Ascending aorta (tissue), 2 donors: ENCODE results near the gene FLNB. TPM values are rescaled to one million over a fixed set of nuclear protein-coding genes. Genes with fewer than 3 reads are reported as not detected.

Source experiments
- DNase-seq, 2 donors: peaks; one replicate each; pipeline ENCODE4 v3.0.0-alpha.2; 2019; ENCODE audit warnings: low spot score in 2 of 2
- H3K27ac ChIP-seq, 2 donors: fragments of 200-600 bp; sonication (generic); one replicate each; pipeline ENCODE4 v1.5.1; 2016 to 2017; ENCODE audit warnings: mild to moderate bottlenecking in 1 of 2
- H3K27me3 ChIP-seq: fragments of 200-600 bp; sonication (generic); one replicate; pipeline ENCODE4 v1.5.1; 2017
- H3K36me3 ChIP-seq, 2 donors: fragments of 200-600 bp; sonication (generic); one replicate each; pipeline ENCODE4 v1.5.1; 2016
- H3K4me1 ChIP-seq, 2 donors: fragments of 200-600 bp; sonication (generic); one replicate each; pipeline ENCODE4 v1.5.1; 2016 to 2017; ENCODE audit warnings: mild to moderate bottlenecking in 1 of 2
- H3K4me3 ChIP-seq, 2 donors: fragments of 200-600 bp; sonication (generic); one replicate each; pipeline ENCODE4 v1.5.1; 2016 to 2017; ENCODE audit warnings: mild to moderate bottlenecking in 1 of 2
- H3K9me3 ChIP-seq, 2 donors: fragments of 200-600 bp; sonication (generic); one replicate each; pipeline ENCODE4 v1.5.1; 2016
- CTCF ChIP-seq, 3 experiments: fragments of 200-600 bp in 2 of 3; fragments of 450-650 bp in 1 of 3; sonication (generic) in 2 of 3; IDR thresholded peaks; one replicate each; pipeline ENCODE4 v1.5.1; 2016 to 2019; ENCODE audit warnings: antibody characterized with exemption in 3 of 3, mild to moderate bottlenecking in 1 of 3, moderate library complexity in 1 of 3
- intact Hi-C: fragments of 100-400 bp; cut with DNase I; formaldehyde crosslinking; loops from one replicate; pipeline ENCODE4 v1.15.1; 2023
- total RNA-seq: library from RNA; depleted of rRNA; stranded (reverse); fragments of >200 nt; gene quantifications from one replicate; pipeline ENCODE4 v1.1.0, GENCODE V29; 2016

The FLNB gene
- total RNA-seq, 1 donor from 2014 or later = 144 TPM

- DNase-seq = no peak
- intact Hi-C loops = no loop called here
- H3K9me3 ChIP-seq = no peaks in the 10 kb centered on the region
- H3K4me3 ChIP-seq = no peak overlapping the region
- H3K36me3 ChIP-seq = peaks cover 78 to 99% of the 10 kb centered on the region in 2 donors
- no peak overlapping the region for H3K27ac ChIP-seq
- no peaks in the 10 kb centered on the region for H3K4me1 ChIP-seq
- no peaks in the 10 kb centered on the region for H3K27me3 ChIP-seq
- no peak for TF ChIP-seq CTCF (IDR thresholded peaks at IDR 0.05)
Measured at GRCh38 chr3:58144478-58145325, 136.5 kb downstream of the FLNB start.

GRCh38 chr3:58148049-58148448 lies 139.8 kb downstream of the FLNB start:
- intact Hi-C loops = no loop called here
- H3K36me3 ChIP-seq = peaks cover 72 to 93% of the 10 kb centered on the region in 2 donors

GRCh38 chr3:58150130-58150809 lies 142.0 kb downstream of the FLNB start:
- no peak for TF ChIP-seq CTCF (IDR thresholded peaks at IDR 0.05)
- no peaks in the 10 kb centered on the region for H3K4me1 ChIP-seq
- no peak overlapping the region for H3K27ac ChIP-seq
- no peaks in the 10 kb centered on the region for H3K9me3 ChIP-seq
- DNase-seq = no peak
- intact Hi-C loops = no loop called here
- H3K36me3 ChIP-seq = peaks cover 78 to 93% of the 10 kb centered on the region in 2 donors
- no peaks in the 10 kb centered on the region for H3K27me3 ChIP-seq
- no peak overlapping the region for H3K4me3 ChIP-seq

More at GRCh38 chr3:58148049-58148448, 139.8 kb downstream of the FLNB start:
- Histone ChIP-seq H3K4me3 (no peak overlapping the region), H3K4me1 (no peaks in the 10 kb centered on the region), H3K27me3 (no peaks in the 10 kb centered on the region), H3K9me3 (no peaks in the 10 kb centered on the region), H3K27ac (no peak overlapping the region)
- DNase-seq = no peak
- TF ChIP-seq CTCF (IDR thresholded peaks at IDR 0.05) = no peak

- Histone ChIP-seq H3K9me3 (no peaks in the 10 kb centered on the region), H3K27me3 (no peaks in the 10 kb centered on the region), H3K4me1 (no peaks in the 10 kb centered on the region), H3K36me3 (peaks cover 74 to 93% of the 10 kb centered on the region in 2 donors), H3K4me3 (no peak overlapping the region), H3K27ac (no peak overlapping the region)
- no peak for DNase-seq
- TF ChIP-seq CTCF (IDR thresholded peaks at IDR 0.05) = no peak
- intact Hi-C loops = no loop called here
Measured at GRCh38 chr3:58150810-58151199, 142.6 kb downstream of the FLNB start.

- no peak for TF ChIP-seq CTCF (IDR thresholded peaks at IDR 0.05)
- no peak for DNase-seq
- intact Hi-C loops = no loop called here
- Histone ChIP-seq H3K27ac (no peak overlapping the region), H3K4me1 (peaks cover 0 to 3% of the 10 kb centered on the region in 2 donors), H3K4me3 (no peak overlapping the region), H3K27me3 (no peaks in the 10 kb centered on the region), H3K9me3 (no peaks in the 10 kb centered on the region), H3K36me3 (peaks cover 71 to 94% of the 10 kb centered on the region in 2 donors)
Measured at GRCh38 chr3:58151637-58152036, 143.4 kb downstream of the FLNB start.
